K562 (cell line): ENCODE measurements around the gene PTPN13. TPM values are rescaled to one million over a fixed set of nuclear protein-coding genes. Genes with fewer than 3 reads are reported as not detected.

Experiments
- ATAC-seq: fragments of 200-7000 bp; cut with Tn5 transposase; 3 replicates; pipeline ENCODE4 v1.9.1; 2020; ENCODE audit warnings: moderate library complexity
- BruUV-seq: library from RNA; stranded (reverse); fragments of 400-500 nt; replicated peaks from 2 replicates; lab custom pipeline; 2021; lab: Mats Ljungman, UMichigan
- CTCF ChIA-PET: fragments of 300-600 bp; formaldehyde crosslinking; extraction: SDS; loops from one replicate; lab custom pipeline; 2021; ENCODE audit warnings: low intra/inter-chr PET ratio; lab: Yijun Ruan, JAX
- POLR2A ChIA-PET: fragments of 300-600, 350-650 bp; sonication (Branson Sonifier 250); formaldehyde crosslinking; extraction: SDS; loops from one replicate; lab custom pipeline; 2021; ENCODE audit warnings: antibody characterized with exemption, inconsistent platforms; lab: Yijun Ruan, JAX
- DNase-seq, 4 experiments: peaks; one replicate each; pipeline versions ENCODE4 v3.0.0 to v3.0.0-alpha.2; 2011 to 2018; ENCODE audit warnings: low spot score in 3 of 4, mixed read lengths in 3 of 4; ENCODE audit errors: extremely low read depth in 1 of 4
- FAIRE-seq: peaks from 2 replicates; lab custom pipeline; 2011; peaks lifted over from hg19 to GRCh38; lab: Jason Lieb, UNC
- H2AFZ ChIP-seq: 2 replicates; pipeline ENCODE4 v1.6.0; 2011; ENCODE audit warnings: low read depth, low read length, control low read depth, inconsistent platforms
- H3K27ac ChIP-seq: fragments of 200-600 bp; 3 replicates; pipeline ENCODE4 v1.8.0; 2011; ENCODE audit warnings: low read depth, mild to moderate bottlenecking, control low read depth, inconsistent platforms, low read length, moderate library complexity, mixed read lengths; ENCODE audit errors: extremely low read depth
- H3K27me3 ChIP-seq, 2 experiments: fragments of 300-600 bp in 1 of 2; 2 replicates in 1 of 2; 3 replicates in 1 of 2; pipeline versions ENCODE4 v1.6.0 to v1.8.0; 2011; ENCODE audit warnings: inconsistent platforms in 2 of 2, low read length in 2 of 2, mild to moderate bottlenecking in 1 of 2, mixed read lengths in 1 of 2, moderate library complexity in 1 of 2; ENCODE audit not compliant: control insufficient read depth in 2 of 2, insufficient read depth in 2 of 2
- H3K36me3 ChIP-seq: fragments of 300-600 bp; 3 replicates; pipeline ENCODE4 v1.8.0; 2011; ENCODE audit warnings: mild to moderate bottlenecking, low read length, inconsistent platforms; ENCODE audit not compliant: control insufficient read depth, insufficient read depth
- H3K4me1 ChIP-seq, 2 experiments: fragments of 200-600 bp in 1 of 2; replicated peaks in 1 of 2; 2 replicates in 1 of 2; 3 replicates in 1 of 2; pipeline versions ENCODE4 v1.5.1 to v1.8.0; 2011; ENCODE audit warnings: inconsistent platforms in 2 of 2, low read length in 2 of 2, mild to moderate bottlenecking in 1 of 2, mixed read lengths in 1 of 2, moderate library complexity in 1 of 2; ENCODE audit not compliant: control insufficient read depth in 2 of 2, insufficient read depth in 2 of 2
- H3K4me2 ChIP-seq: 2 replicates; pipeline ENCODE4 v1.6.1; 2011; ENCODE audit warnings: low read length, control low read depth, inconsistent platforms, mixed read lengths; ENCODE audit not compliant: insufficient read depth
- H3K4me3 ChIP-seq: fragments of 200-600 bp; sonication (generic), shearing (Covaris generic); 2 replicates; pipeline ENCODE4 v1.5.1; 2016; ENCODE audit warnings: control low read depth, inconsistent platforms
- H3K79me2 ChIP-seq: fragments of 200-600 bp; 3 replicates; pipeline ENCODE4 v1.8.0; 2011; ENCODE audit warnings: low read length, inconsistent platforms; ENCODE audit not compliant: control insufficient read depth, insufficient read depth
- H3K9ac ChIP-seq, 2 experiments: 2 replicates each; pipeline versions ENCODE4 v1.6.0 to v1.6.1; 2011; ENCODE audit warnings: low read depth in 2 of 2, low read length in 2 of 2, control low read depth in 1 of 2, inconsistent platforms in 1 of 2, mild to moderate bottlenecking in 1 of 2, mixed read lengths in 1 of 2; ENCODE audit not compliant: insufficient read depth in 1 of 2
- H3K9me1 ChIP-seq: one replicate; pipeline ENCODE4 v1.6.0; 2011; ENCODE audit warnings: inconsistent platforms, mild to moderate bottlenecking, low read length, moderate library complexity; ENCODE audit not compliant: control insufficient read depth, insufficient read depth
- H3K9me3 ChIP-seq: replicated peaks from 2 replicates; pipeline ENCODE4 v1.5.1; 2011; ENCODE audit warnings: low read depth, low read length, inconsistent platforms; ENCODE audit not compliant: control insufficient read depth, insufficient read depth
- H4K20me1 ChIP-seq: replicated peaks from 2 replicates; pipeline ENCODE4 v1.6.1; 2011; ENCODE audit warnings: low read length, inconsistent platforms, mixed read lengths; ENCODE audit not compliant: control insufficient read depth, insufficient read depth
- BCOR ChIP-seq: fragments of 450-650 bp; IDR thresholded peaks from 2 replicates; pipeline ENCODE4 v1.6.1; 2016
- DACH1 ChIP-seq: fragments of 450-650 bp; IDR thresholded peaks from 2 replicates; pipeline ENCODE4 v1.6.1; 2018; ENCODE audit not compliant: partially characterized antibody
- MAFK ChIP-seq: IDR thresholded peaks from 2 replicates; pipeline ENCODE4 v1.6.1; 2011; ENCODE audit warnings: low read length, improper control_type of control experiment
- MCM2 ChIP-seq: fragments of 450-650 bp; IDR thresholded peaks from 2 replicates; pipeline ENCODE4 v1.6.1; 2017; ENCODE audit warnings: low read depth, mild to moderate bottlenecking
- NUFIP1 ChIP-seq: fragments of 450-650 bp; IDR thresholded peaks from 2 replicates; pipeline ENCODE4 v1.6.1; 2018; ENCODE audit not compliant: partially characterized antibody
- RNF2 ChIP-seq: sonication (generic); IDR thresholded peaks from 2 replicates; pipeline ENCODE4 v1.6.1; 2016
- THAP12 ChIP-seq: fragments of 250-450 bp; sonication (Bioruptor Pico); IDR thresholded peaks from 2 replicates; pipeline ENCODE4 v1.9.0; 2021; ENCODE audit warnings: mild to moderate bottlenecking, inconsistent platforms
- U2AF1 ChIP-seq: fragments of 200-400 bp; formaldehyde crosslinking; optimal IDR thresholded peaks from 2 replicates; pipeline ENCODE3; 2017; ENCODE audit warnings: mild to moderate bottlenecking, low read depth, low read length, moderate library complexity
- ZNF282 ChIP-seq: sonication (generic); formaldehyde crosslinking; IDR thresholded peaks from 2 replicates; pipeline ENCODE4 v1.8.1; 2023; ENCODE audit warnings: missing genetic modification reagents
- WGBS: fragments of 100-300 bp; shearing (Covaris generic); methylation state at CpG from one replicate; pipeline ENCODE4 v1.1.6; 2016; ENCODE audit warnings: low coverage, mixed read lengths; ENCODE audit not compliant: insufficient coverage; ENCODE audit errors: missing lambda C conversion rate; 5-methylcytosine and 5-hydroxymethylcytosine counted together
- in situ Hi-C: fragments of 300-500 bp; cut with MboI; formaldehyde crosslinking; loops from 4 replicates; pipeline ENCODE4 v1.15.0; 2018; ENCODE audit warnings: inconsistent platforms, mixed read lengths
- intact Hi-C: fragments of 100-400 bp; cut with micrococcal nuclease; formaldehyde crosslinking; loops from 2 replicates; pipeline ENCODE4 v1.14.2; 2022
- polyA plus RNA-seq, 8 experiments: library from polyadenylated mRNA; depleted of rRNA in 4 of 8; stranded (reverse) in 5 of 8; unstranded in 3 of 8; fragments of >200 nt; fragmentation: Nextera tagmentation in 2 of 8; fragmentation: Illumina TruSeq in 1 of 8; extraction: Ambion mirVana in 2 of 8; extraction: Trizol in 1 of 8; gene quantifications; 2 replicates each; pipeline versions ENCODE4 v1.2.1 to v1.2.3, GENCODE V29; 2011 to 2014; ENCODE audit warnings: inconsistent platforms in 1 of 8, missing spikeins in 1 of 8
- total RNA-seq, 7 experiments: library from RNA; depleted of rRNA in 6 of 7; stranded (reverse); fragments of >200 nt in 6 of 7; fragmentation: Illumina TruSeq in 2 of 7; extraction: Trizol in 2 of 7; gene quantifications; 2 replicates each; pipeline versions ENCODE4 v1.2.1 to v1.2.3, GENCODE V29; 2011 to 2021; ENCODE audit warnings: low replicate concordance in 1 of 7
- TF ChIP-seq, protein P1 (sequence below): fragments of 200-800 bp; sonication (Bioruptor generic); IDR thresholded peaks from 2 replicates; pipeline ENCODE4 v1.6.1; 2017; ENCODE audit warnings: missing genetic modification characterization, missing compliant biosample characterization
- TF ChIP-seq, protein P2 (sequence below): sonication (generic); formaldehyde crosslinking; IDR thresholded peaks from 2 replicates; pipeline ENCODE4 v1.8.0; 2022; ENCODE audit warnings: missing genetic modification reagents, mild to moderate bottlenecking, moderate library complexity, borderline replicate concordance

PTPN13 gene
- total and polyA plus RNA-seq, 9 of the 15 experiments (the other 6 are each of a cell fraction or from before 2014, with no cell fraction given): 0.33 TPM; not detected in 8

DNA sequence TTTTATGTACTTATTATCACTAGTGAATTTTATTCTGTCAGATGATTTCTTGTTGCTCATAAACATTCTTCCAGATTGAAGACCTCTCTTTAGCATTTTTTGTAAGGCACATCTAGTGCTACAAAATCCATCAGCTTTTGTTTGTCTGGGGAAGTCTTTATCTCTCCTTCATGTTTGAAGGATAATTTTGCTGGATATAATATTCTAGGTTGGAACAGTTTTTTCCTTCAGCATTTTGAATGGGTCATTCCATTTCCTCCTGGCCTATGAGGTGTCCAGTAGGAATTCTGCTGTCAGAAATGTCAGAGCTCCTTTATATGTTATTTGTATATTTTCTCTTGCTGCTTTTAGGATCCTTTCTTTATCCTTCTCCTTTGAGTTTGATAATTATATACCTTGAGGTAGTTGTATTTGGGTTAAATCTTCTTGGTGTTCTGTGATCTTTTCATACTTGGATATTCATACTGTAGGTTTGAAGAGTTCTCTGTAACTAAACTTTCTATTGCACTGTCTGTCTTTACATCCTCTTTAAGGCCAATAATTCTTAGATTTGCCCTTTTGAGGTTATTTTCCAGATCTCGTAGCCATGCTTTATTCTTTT is 58.3 kb downstream of the PTPN13 start:
- ATAC-seq (no peak), DNase-seq (no peak)
- Histone ChIP-seq H2AFZ (no peak overlapping the region), H3K4me2 (no peak overlapping the region), H3K36me3 (no peaks in the 10 kb centered on the region), H3K9me3 (peaks cover 2% of the 10 kb centered on the region), H3K4me3 (no peak overlapping the region), H4K20me1 (no peaks in the 10 kb centered on the region), H3K79me2 (no peaks in the 10 kb centered on the region), H3K4me1 (no peaks in the 10 kb centered on the region)
- POLR2A ChIA-PET: no interaction called here
- WGBS: 0% methylated on average over 1 of the region's 1 CpG
- intact Hi-C loops: loop anchor here (2.0 kb wide), 1 partner anchor 242 kb away; no protein-coding TSS in a partner anchor
- in situ Hi-C loops: loop anchor here (5.0 kb wide), 1 partner anchor 240 kb away; the partner anchor contains the start of gene C4orf36
- no TSS peak for BruUV-seq
- TF ChIP-seq U2AF1: no peak
- no peak for TF ChIP-seq THAP12 (CRISPR knock-in tag)
- no peak for TF ChIP-seq MCM2
- TF ChIP-seq, protein P1, sequence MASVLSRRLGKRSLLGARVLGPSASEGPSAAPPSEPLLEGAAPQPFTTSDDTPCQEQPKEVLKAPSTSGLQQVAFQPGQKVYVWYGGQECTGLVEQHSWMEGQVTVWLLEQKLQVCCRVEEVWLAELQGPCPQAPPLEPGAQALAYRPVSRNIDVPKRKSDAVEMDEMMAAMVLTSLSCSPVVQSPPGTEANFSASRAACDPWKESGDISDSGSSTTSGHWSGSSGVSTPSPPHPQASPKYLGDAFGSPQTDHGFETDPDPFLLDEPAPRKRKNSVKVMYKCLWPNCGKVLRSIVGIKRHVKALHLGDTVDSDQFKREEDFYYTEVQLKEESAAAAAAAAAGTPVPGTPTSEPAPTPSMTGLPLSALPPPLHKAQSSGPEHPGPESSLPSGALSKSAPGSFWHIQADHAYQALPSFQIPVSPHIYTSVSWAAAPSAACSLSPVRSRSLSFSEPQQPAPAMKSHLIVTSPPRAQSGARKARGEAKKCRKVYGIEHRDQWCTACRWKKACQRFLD (CRISPR knock-in tag): no peak
- TF ChIP-seq MAFK: no peak
- TF ChIP-seq DACH1: no peak
- no peak for TF ChIP-seq ZNF282 (CRISPR knock-in tag)
- no peak for TF ChIP-seq NUFIP1
- TF ChIP-seq BCOR: no peak
- TF ChIP-seq RNF2: no peak
- TF ChIP-seq, protein P2, sequence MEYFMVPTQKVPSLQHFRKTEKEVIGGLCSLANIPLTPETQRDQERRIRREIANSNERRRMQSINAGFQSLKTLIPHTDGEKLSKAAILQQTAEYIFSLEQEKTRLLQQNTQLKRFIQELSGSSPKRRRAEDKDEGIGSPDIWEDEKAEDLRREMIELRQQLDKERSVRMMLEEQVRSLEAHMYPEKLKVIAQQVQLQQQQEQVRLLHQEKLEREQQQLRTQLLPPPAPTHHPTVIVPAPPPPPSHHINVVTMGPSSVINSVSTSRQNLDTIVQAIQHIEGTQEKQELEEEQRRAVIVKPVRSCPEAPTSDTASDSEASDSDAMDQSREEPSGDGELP (CRISPR knock-in tag): no peak
- TF ChIP-seq, all 486 proteins: peak for 0
- CTCF ChIA-PET: interaction anchor here (0.5 to 1.4 kb wide), 2 partner anchors 244 to 1614 kb away, joined by 3 to 4 read pairs; no protein-coding TSS in a partner anchor
- H3K9ac ChIP-seq: no peak overlapping the region
- H3K27ac ChIP-seq: no peak overlapping the region
- no peaks in the 10 kb centered on the region for H3K9me1 ChIP-seq
- H3K27me3 ChIP-seq: no peaks in the 10 kb centered on the region
- no peak for FAIRE-seq
